ENCODE results near the gene SSTR4. TPM values are rescaled to one million over a fixed set of nuclear protein-coding genes. Genes with fewer than 3 reads are reported as not detected.

Gene SSTR4
- total RNA-seq, 3 donors from 2014 or later (not counting 1 experiment from before 2014, with no cell fraction given), result not detected

DNA sequence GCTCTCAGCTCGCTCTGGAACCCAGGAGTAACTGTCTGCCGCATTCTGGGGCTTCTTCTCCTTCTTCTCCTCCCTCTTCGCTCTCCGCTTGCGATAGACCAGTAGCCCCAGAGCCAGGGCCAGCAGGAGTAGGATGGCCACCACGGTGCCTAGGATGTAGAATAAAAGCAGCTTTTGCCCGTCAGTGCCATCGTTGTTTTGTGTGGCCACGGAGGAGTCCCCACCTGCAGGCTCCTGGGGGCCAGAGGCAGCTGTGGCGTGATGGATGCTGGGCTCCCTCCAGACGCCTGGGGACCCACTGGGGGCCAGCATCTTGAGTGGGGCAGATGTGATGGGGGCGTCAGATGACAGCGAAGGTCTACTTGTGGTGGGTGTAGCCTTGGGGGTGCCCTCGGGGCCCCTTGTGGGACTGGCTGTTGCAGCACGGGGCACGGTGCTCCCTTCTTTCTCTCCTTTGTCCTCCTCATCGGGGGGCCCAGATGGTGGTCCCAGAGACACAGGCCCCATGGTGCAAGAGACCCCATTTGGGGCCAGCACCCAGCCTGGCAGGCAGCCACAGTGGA, 49.3 kb downstream of the SSTR4 start:
- Histone ChIP-seq H3K27me3 (ENCODE audit: control insufficient read depth, insufficient read depth, low read length) (no peaks in the 10 kb centered on the region), H3K4me3 (ENCODE audit: low read length) (no peak overlapping the region), H3K9me3 (ENCODE audit: control insufficient read depth, insufficient read depth, low read length) (no peaks in the 10 kb centered on the region), H3K36me3 (ENCODE audit: control insufficient read depth, insufficient read depth, low read length) (no peaks in the 10 kb centered on the region), H3K27ac (ENCODE audit: low read length) (no peak overlapping the region), H3K4me1 (ENCODE audit: control insufficient read depth, insufficient read depth, low read length) (peaks cover 74% of the 10 kb centered on the region)
- no peaks in the 10 kb centered on the region for H3K27me3 Mint-ChIP-seq (ENCODE audit: low read depth in 2 of 2)
- H3K9me3 Mint-ChIP-seq, result no peaks in the 10 kb centered on the region
- DNase-seq (no peak), ATAC-seq (no peak)
- 94% methylated on average over 17 of the region's 17 CpGs for WGBS (ENCODE audit: insufficient coverage)
- TF ChIP-seq, protein P1, sequence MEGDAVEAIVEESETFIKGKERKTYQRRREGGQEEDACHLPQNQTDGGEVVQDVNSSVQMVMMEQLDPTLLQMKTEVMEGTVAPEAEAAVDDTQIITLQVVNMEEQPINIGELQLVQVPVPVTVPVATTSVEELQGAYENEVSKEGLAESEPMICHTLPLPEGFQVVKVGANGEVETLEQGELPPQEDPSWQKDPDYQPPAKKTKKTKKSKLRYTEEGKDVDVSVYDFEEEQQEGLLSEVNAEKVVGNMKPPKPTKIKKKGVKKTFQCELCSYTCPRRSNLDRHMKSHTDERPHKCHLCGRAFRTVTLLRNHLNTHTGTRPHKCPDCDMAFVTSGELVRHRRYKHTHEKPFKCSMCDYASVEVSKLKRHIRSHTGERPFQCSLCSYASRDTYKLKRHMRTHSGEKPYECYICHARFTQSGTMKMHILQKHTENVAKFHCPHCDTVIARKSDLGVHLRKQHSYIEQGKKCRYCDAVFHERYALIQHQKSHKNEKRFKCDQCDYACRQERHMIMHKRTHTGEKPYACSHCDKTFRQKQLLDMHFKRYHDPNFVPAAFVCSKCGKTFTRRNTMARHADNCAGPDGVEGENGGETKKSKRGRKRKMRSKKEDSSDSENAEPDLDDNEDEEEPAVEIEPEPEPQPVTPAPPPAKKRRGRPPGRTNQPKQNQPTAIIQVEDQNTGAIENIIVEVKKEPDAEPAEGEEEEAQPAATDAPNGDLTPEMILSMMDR (IDR thresholded peaks at IDR 0.05), result no peak
- H3K36me3 Mint-ChIP-seq, result no peaks in the 10 kb centered on the region
- peak overlapping the region; percentile 80 for H3K4me3 Mint-ChIP-seq
- H3K27ac Mint-ChIP-seq, result peak overlapping the region; percentile 93 to 94
- intact Hi-C loops (cut with micrococcal nuclease), result no loop called here
- H3K4me1 Mint-ChIP-seq, result peaks cover 74 to 90% of the 10 kb centered on the region in 2 donors

GRCh38 chr20:23084845-23085365, 49.8 kb downstream of the SSTR4 start:
- TF ChIP-seq, protein P1 (IDR thresholded peaks at IDR 0.05), result no peak
- H3K27ac Mint-ChIP-seq, result peak overlapping the region; percentile 93 to 94
- peaks cover 74% of the 10 kb centered on the region for H3K4me1 ChIP-seq (ENCODE audit: control insufficient read depth, insufficient read depth, low read length)
- H3K36me3 Mint-ChIP-seq, result no peaks in the 10 kb centered on the region
- H3K4me3 ChIP-seq (ENCODE audit: low read length), result no peak overlapping the region
- no peaks in the 10 kb centered on the region for H3K36me3 ChIP-seq (ENCODE audit: control insufficient read depth, insufficient read depth, low read length)
- H3K9me3 Mint-ChIP-seq, result no peaks in the 10 kb centered on the region
- peak overlapping the region; percentile 90 for H3K4me3 Mint-ChIP-seq
- intact Hi-C loops (cut with micrococcal nuclease), result no loop called here
- no peaks in the 10 kb centered on the region for H3K9me3 ChIP-seq (ENCODE audit: control insufficient read depth, insufficient read depth, low read length)
- ATAC-seq (no peak), DNase-seq (no peak)
- WGBS (ENCODE audit: insufficient coverage), result 93% methylated on average over 24 of the region's 24 CpGs
- H3K27me3 ChIP-seq (ENCODE audit: control insufficient read depth, insufficient read depth, low read length), result no peaks in the 10 kb centered on the region
- peak overlapping the region; percentile 44 for H3K27ac ChIP-seq (ENCODE audit: low read length)
- H3K27me3 Mint-ChIP-seq (ENCODE audit: low read depth in 2 of 2), result no peaks in the 10 kb centered on the region
- peaks cover 68 to 84% of the 10 kb centered on the region in 2 donors for H3K4me1 Mint-ChIP-seq

GRCh38 chr20:23085436-23086055, 50.4 kb downstream of the SSTR4 start:
- Histone ChIP-seq H3K27ac (ENCODE audit: low read length) (peak overlapping the region; percentile 66), H3K4me3 (ENCODE audit: low read length) (peak overlapping the region; percentile 25), H3K9me3 (ENCODE audit: control insufficient read depth, insufficient read depth, low read length) (no peaks in the 10 kb centered on the region), H3K27me3 (ENCODE audit: control insufficient read depth, insufficient read depth, low read length) (no peaks in the 10 kb centered on the region), H3K4me1 (ENCODE audit: control insufficient read depth, insufficient read depth, low read length) (peaks cover 74% of the 10 kb centered on the region), H3K36me3 (ENCODE audit: control insufficient read depth, insufficient read depth, low read length) (no peaks in the 10 kb centered on the region)
- ATAC-seq (peak; percentile 40 to 49 (median 48)), DNase-seq (peak in 1 of 2 donors; percentile 23)
- no peaks in the 10 kb centered on the region for H3K36me3 Mint-ChIP-seq
- H3K27ac Mint-ChIP-seq, result peak overlapping the region; percentile 93 to 94
- TF ChIP-seq, protein P1 (IDR thresholded peaks at IDR 0.05), result no peak
- H3K9me3 Mint-ChIP-seq, result no peaks in the 10 kb centered on the region
- 71% methylated on average over 22 of the region's 23 CpGs for WGBS (ENCODE audit: insufficient coverage)
- H3K27me3 Mint-ChIP-seq (ENCODE audit: low read depth in 2 of 2), result no peaks in the 10 kb centered on the region
- peaks cover 64 to 81% of the 10 kb centered on the region in 2 donors for H3K4me1 Mint-ChIP-seq
- H3K4me3 Mint-ChIP-seq, result peak overlapping the region; percentile 90
- intact Hi-C loops (cut with micrococcal nuclease), result no loop called here

All from natural killer cell (primary cell).